LHCN-M2 (cell line): ENCODE results near the gene TMEM43. TPM values are rescaled to one million over a fixed set of nuclear protein-coding genes. Genes with fewer than 3 reads are reported as not detected.

ENCODE experiments used
- DNase-seq: peaks from one replicate; pipeline ENCODE4 v3.0.0-alpha.2; 2012; ENCODE audit warnings: low read depth
- total RNA-seq: library from RNA; depleted of rRNA; stranded (reverse); fragments of >200 nt; gene quantifications from 2 replicates; pipeline ENCODE4 v1.2.3, GENCODE V29; 2014; rRNA removed

Gene TMEM43
- total RNA-seq, 1 experiment from 2014 or later = 92.5 TPM

DNA sequence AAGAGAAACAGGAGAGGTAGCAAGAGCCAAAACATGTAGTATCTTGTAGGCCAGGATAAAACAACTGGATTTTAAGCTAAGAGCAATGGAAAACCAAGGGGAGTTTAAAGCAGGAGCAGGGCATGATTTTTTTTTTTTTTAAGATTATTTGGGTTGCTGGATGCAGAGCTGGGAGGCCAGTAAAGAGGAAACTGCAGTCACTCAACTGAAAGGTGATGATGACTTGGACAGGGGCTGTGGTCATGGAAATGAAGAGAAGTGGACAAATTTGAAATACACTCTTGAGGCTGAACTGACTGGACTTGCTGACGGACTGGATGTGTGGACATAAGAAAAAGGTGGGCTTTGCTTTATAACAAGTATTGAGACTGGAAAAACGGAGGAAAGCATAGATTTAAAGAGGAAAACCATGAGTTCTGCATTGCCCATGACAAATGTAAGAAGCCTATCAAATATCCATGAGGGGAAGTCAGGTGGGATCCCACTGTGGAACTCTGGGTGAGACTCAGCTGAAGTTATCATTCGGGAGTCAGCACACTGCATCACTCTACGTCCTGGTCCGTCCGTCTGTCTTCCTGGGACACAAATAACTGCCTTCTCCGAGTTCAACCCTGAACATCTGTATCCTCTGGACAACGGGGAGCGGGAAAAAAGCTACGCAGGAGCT, 52.9 kb downstream of the TMEM43 start:
- peak; percentile 46 for DNase-seq

DNA sequence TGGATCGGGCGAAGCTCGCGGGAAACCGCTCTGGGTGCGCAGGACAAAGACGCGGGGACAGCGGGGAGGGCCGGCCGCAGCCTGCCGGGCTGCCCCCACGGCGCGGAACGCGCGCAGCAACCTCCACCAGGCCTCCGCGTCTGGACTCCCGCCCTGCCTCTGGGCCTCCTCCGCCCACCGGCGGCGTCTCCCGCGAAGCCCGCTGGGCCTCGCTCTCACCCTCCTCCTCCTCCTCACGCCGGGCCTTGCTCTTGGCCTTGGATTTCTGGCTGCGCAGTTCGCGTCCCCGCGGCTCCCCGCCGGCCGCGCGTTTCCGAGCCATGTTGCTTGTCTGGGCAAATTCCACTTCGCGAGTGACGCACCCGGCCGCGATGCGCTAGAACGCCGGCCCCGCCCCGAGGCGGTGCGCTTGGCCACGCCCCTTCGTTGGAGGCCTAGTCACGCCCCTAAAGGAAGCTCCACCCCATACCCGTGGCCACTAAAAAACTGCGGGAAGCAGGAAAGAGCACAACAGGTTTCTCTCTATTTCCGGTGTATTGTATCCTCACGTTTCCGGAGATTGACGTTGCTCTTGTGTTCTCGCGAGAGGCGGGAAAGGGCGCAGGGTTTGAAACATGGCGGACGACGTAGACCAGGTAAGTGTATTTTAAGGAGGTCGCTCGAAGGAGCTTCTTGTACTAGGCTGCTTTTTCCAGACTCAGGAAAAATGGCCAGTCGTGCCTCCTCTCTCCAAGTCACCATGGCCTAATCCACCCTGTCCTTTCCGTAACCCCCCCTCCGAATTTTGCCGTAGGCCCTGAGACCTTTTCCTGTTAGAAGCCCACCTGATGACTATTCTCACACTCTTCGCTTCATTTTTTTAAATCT, 53.6 kb downstream of the TMEM43 start, which contains the start of the genes LSM3 and XPC:
Gene LSM3 (plus strand): TSS at position 571 of the 867 bp plus-strand sequence. CDS start 44 bp downstream, at position 615.
Gene XPC (minus strand): TSS at position 355 of the 867 bp plus-strand sequence. CDS start 33 bp downstream, at position 322.
- DNase-seq = peak; percentile 99

DNA sequence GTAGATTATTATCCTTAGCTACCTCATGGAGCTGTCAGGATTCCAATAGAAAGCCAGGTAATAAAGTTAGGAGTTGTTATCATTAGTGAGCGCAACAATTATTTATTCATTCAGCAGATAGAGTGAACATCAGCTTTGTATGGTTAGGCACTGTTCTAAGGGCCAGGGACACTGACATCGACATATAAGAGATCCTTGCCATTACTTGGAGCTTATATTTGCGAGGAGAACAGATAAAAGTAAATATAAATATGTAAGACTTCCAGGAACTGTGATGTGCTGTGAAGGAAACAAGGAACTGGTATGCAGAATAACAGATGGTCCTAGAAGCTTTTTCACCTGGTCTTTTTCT, 54.2 kb downstream of the TMEM43 start:
- no peak for DNase-seq

DNA sequence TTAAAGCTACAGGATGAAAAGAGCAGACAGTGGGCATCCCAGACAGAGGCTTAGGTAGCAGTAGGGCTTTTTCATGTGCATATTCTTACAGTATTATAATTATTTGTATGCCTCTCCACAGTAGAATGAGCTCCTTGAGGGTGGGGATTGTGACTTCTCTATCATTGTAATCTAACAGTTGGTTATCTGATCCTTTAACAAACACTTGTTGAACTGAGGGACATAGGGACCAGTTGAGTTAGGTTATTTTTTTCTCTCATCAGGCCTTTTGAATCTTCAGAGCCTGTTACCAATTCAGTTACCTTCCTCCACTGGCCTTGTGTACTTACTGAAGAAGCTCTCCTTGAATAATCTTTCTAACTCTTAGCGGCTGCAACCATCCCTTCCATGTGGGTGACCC, 54.9 kb downstream of the TMEM43 start:
- no peak for DNase-seq

DNA sequence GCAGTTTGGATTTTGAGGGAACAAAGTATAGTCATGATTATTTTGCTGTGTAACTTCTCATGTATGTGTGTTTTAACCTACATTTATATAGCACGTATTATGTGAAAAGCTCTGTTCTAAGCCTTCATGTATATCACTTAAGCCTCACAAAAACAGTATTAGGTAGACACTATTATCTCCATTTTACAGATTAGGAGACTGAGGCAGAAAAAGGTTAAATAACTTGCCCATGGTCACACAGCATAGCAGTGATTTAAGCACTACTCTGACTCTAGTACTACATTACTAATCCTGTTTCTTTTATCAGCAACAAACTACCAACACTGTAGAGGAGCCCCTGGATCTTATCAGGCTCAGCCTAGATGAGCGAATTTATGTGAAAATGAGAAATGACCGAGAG, 56.4 kb downstream of the TMEM43 start:
- DNase-seq = no peak

DNA sequence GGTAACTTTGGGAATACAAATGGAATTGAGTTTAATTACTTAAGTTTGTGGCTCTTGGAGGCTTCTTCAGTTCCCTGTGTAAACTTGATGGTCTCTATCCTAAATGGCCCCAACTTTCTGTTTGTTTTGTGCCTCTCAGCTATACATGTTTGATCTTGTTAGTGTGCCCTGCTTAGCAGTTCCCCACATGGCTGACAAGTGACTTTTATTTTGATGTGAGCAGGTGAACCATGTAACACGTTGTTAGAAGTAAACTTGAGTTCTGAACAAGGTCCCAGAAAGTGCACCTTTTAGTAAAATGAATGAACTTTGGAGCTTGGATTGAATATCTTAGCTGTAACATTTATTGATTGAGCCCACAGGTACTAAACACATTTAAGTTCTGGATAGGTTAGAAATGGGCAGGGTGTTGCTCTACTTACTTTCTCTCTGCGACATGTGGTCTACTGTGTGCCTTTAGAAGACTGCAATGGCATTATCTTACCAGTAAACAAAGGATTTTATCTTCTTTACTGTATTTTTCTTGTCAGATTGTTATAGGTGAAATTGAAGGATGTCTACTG, 58.2 kb downstream of the TMEM43 start:
- DNase-seq = no peak

DNA sequence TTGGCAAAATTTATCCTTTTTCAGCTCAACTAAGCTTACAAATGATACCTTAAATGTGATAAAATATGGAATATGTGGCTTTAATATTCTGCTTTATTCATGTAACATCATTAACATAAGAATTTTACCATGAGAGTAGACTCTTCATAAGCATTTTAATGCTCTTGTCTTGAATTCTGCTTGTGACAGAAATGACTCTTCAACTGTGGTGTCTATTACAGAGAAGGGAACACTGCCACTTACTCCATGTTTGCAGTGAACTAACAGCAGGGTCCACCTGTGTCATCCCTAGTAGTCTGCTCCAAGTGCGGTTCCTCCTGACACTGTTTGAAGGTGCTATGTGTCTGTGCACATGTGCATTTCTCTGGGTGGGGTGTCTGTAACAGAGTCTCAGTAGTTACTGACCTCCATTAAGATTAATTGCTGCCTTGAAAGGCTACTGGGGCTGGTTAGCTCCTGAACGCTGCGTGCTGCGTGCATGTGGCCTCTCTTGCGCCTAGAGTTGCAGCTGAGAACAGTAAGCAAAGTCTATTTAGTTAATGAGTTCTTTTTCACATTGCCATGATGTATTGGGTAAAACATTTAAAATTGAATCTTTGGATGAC, 62.1 kb downstream of the TMEM43 start:
- DNase-seq = no peak

DNA sequence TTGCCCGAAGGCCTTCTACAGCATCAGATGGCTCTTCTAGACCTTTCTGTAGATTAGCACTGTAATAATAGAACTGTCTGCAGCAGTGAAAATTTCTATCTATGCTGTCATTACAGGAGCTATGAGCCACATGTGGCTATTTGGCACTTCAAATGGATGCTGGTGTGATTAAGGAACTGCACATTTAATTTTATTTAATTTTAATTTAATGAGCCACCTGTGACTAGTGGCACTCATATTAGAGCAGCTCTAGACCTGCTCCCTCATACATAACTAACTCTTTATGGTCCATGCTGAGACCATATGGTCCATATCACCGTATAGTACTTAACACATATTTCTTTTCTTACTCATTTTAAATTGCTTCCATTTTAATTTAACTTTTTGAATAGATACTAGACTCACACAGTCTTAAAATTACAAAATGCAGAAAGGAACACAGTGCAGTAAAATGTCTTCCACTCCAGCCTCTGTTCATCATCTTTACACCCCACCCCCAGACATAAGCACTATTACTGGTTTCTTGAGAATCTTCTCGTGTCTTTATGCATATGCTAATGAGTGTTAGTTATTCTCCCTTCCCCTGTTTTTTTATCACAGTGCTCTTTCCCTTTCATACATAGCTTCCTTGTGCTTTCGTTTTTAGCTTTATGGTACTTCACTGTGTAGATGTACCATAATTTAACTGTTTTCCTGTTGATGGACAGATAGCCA, 63.3 kb downstream of the TMEM43 start:
- DNase-seq = no peak

Other genes starting within 250 kb of the TMEM43 start
- gene WNT7A, start 245.0 kb upstream of the TMEM43 start, total RNA-seq = not detected in 2 replicates
- 27.2 and 27.3 TPM in 2 replicates for gene CHCHD4, start 182 bp upstream of the TMEM43 start, total RNA-seq
- 43.4 and 45.2 TPM in 2 replicates for gene XPC, start 53.5 kb downstream of the TMEM43 start, total RNA-seq
- 22.7 and 22.8 TPM in 2 replicates for gene LSM3, start 53.8 kb downstream of the TMEM43 start, total RNA-seq